Smooth muscle cell (in vitro differentiated cells): ENCODE results near the gene MICAL2. TPM values are rescaled to one million over a fixed set of nuclear protein-coding genes. Genes with fewer than 3 reads are reported as not detected.

Experiments
- DNase-seq: peaks from one replicate; lab custom pipeline; 2025; ENCODE audit not compliant: unreplicated experiment; lab: John Stamatoyannopoulos, UW
- H2AFZ ChIP-seq: fragments of 200-600 bp; sonication (generic); 2 replicates; pipeline ENCODE4 v1.6.0; 2016; ENCODE audit warnings: antibody characterized with exemption, low read depth, mild to moderate bottlenecking
- H3F3A ChIP-seq: fragments of 200-600 bp; sonication (generic); 2 replicates; pipeline ENCODE4 v1.6.0; 2017; ENCODE audit warnings: antibody characterized with exemption, low read depth
- H3K27ac ChIP-seq: fragments of 200-600 bp; sonication (generic); 2 replicates; pipeline ENCODE4 v1.5.1; 2016; ENCODE audit warnings: low read depth, mild to moderate bottlenecking
- H3K27me3 ChIP-seq: fragments of 200-600 bp; sonication (generic); 2 replicates; pipeline ENCODE4 v1.6.1; 2016; ENCODE audit warnings: low read depth, mild to moderate bottlenecking
- H3K36me3 ChIP-seq: fragments of 200-600 bp; sonication (generic); 2 replicates; pipeline ENCODE4 v1.5.1; 2016; ENCODE audit warnings: low read depth
- H3K4me1 ChIP-seq: fragments of 200-600 bp; sonication (generic); 2 replicates; pipeline ENCODE4 v1.5.1; 2016; ENCODE audit warnings: low read depth
- H3K4me2 ChIP-seq: fragments of 200-600 bp; sonication (generic); 2 replicates; pipeline ENCODE4 v1.6.0; 2016; ENCODE audit warnings: mild to moderate bottlenecking
- H3K4me3 ChIP-seq: fragments of 200-600 bp; sonication (generic); 2 replicates; pipeline ENCODE4 v1.5.1; 2016; ENCODE audit warnings: mild to moderate bottlenecking
- H3K79me2 ChIP-seq: fragments of 200-600 bp; sonication (generic); 2 replicates; pipeline ENCODE4 v1.6.0; 2016; ENCODE audit warnings: low read depth, mild to moderate bottlenecking
- H3K9ac ChIP-seq: fragments of 200-600 bp; sonication (generic); 2 replicates; pipeline ENCODE4 v1.6.0; 2016; ENCODE audit warnings: low read depth
- H3K9me3 ChIP-seq: fragments of 200-600 bp; sonication (generic); replicated peaks from 2 replicates; pipeline ENCODE4 v1.5.1; 2016; ENCODE audit warnings: low read depth
- H4K20me1 ChIP-seq: fragments of 200-600 bp; sonication (generic); 2 replicates; pipeline ENCODE4 v1.6.0; 2016; ENCODE audit warnings: low read depth
- CTCF ChIP-seq: fragments of 200-600 bp; sonication (generic); IDR thresholded peaks from 2 replicates; pipeline ENCODE4 v1.5.1; 2017; ENCODE audit warnings: borderline replicate concordance, mild to moderate bottlenecking, antibody characterized with exemption; ENCODE audit not compliant: insufficient read depth, poor library complexity, severe bottlenecking
- WGBS: methylation state at CpG from one replicate; pipeline ENCODE4 v1.1.7; 2016; ENCODE audit warnings: low lambda C conversion rate; 5-methylcytosine and 5-hydroxymethylcytosine counted together
- polyA plus RNA-seq: library from polyadenylated mRNA; unstranded; fragments of >200 nt; fragmentation: Nextera tagmentation; extraction: Ambion mirVana; gene quantifications from 2 replicates; pipeline ENCODE4 v1.2.1, GENCODE V29; 2016
- total RNA-seq: library from RNA; depleted of rRNA; stranded (reverse); fragments of >200 nt; gene quantifications from 2 replicates; pipeline ENCODE4 v1.2.3, GENCODE V29; 2014

Gene MICAL2
- total and polyA plus RNA-seq, 2 experiments from 2014 or later = 161 to 287 TPM

- Histone ChIP-seq H4K20me1 (peaks cover 29% of the 10 kb centered on the region), H3K79me2 (peaks cover 68% of the 10 kb centered on the region), H3K9me3 (no peaks in the 10 kb centered on the region), H3K4me3 (no peak overlapping the region), H3F3A (peaks cover 55% of the 10 kb centered on the region), H3K4me2 (peak overlapping the region; percentile 63), H3K27ac (peak overlapping the region; percentile 94), H2AFZ (no peak overlapping the region), H3K27me3 (no peaks in the 10 kb centered on the region), H3K36me3 (no peaks in the 10 kb centered on the region), H3K4me1 (peaks cover 49% of the 10 kb centered on the region), H3K9ac (peak overlapping the region; percentile 79)
- WGBS = 28% methylated on average over 4 of the region's 4 CpGs
- no peak for TF ChIP-seq CTCF
- DNase-seq = no peak
Observed at GRCh38 chr11:12123273-12123672, 12.9 kb downstream of the MICAL2 start.

DNA sequence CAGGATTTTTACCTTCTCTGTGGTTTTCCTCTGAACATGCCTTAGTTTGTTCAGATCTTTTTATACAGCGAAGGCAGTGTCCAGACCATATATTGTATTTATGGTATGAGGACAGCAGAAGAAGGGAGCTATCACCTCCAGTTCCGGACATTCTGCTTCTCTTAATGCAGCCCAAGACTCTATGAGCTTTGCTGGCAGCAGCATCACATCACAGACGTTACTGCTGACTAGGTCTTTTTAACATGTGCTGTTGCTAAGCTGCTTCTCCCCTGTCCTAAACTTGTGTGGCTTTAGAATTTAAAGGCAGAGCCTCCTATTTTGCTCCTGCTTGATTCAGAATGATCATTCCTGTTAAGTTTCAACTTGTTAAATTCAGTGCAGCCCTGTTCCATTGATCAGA lies 13.4 kb downstream of the MICAL2 start:
- peak overlapping the region; percentile 63 for H3K4me2 ChIP-seq
- peak overlapping the region; percentile 79 for H3K9ac ChIP-seq
- WGBS = 41% methylated on average over 3 of the region's 3 CpGs
- TF ChIP-seq CTCF = no peak
- peak overlapping the region; percentile 94 for H3K27ac ChIP-seq
- H3K79me2 ChIP-seq = peaks cover 68% of the 10 kb centered on the region
- no peak for DNase-seq
- peaks cover 46% of the 10 kb centered on the region for H3K4me1 ChIP-seq
- no peaks in the 10 kb centered on the region for H3K36me3 ChIP-seq
- H3K4me3 ChIP-seq = no peak overlapping the region
- H2AFZ ChIP-seq = no peak overlapping the region
- H4K20me1 ChIP-seq = peaks cover 33% of the 10 kb centered on the region
- peaks cover 52% of the 10 kb centered on the region for H3F3A ChIP-seq
- no peaks in the 10 kb centered on the region for H3K27me3 ChIP-seq
- no peaks in the 10 kb centered on the region for H3K9me3 ChIP-seq

DNA sequence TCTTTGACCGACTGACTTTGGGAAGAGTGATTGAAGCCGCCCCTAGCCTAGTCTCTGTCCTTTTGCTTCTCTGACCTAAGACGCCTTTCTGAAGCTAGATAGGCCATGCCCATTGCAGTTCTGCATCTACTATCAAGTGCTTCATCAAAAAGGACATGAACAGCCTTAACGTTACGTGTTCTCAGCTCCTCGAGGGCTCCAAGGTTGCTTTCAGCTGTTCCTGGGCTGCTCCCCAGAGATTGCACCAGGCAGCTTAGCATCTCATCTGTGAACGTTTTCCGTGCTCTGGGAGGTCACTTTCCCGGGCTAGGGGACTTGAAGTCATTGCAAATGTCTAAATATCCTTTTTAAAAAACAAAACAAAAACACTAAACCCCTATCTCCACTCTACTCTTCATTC lies 13.9 kb downstream of the MICAL2 start:
- no peaks in the 10 kb centered on the region for H3K9me3 ChIP-seq
- no peak for TF ChIP-seq CTCF
- peaks cover 68% of the 10 kb centered on the region for H3K79me2 ChIP-seq
- peak overlapping the region; percentile 94 for H3K27ac ChIP-seq
- peaks cover 28% of the 10 kb centered on the region for H4K20me1 ChIP-seq
- peak overlapping the region; percentile 63 for H3K4me2 ChIP-seq
- no peaks in the 10 kb centered on the region for H3K27me3 ChIP-seq
- WGBS = 91% methylated on average over 9 of the region's 9 CpGs
- H3K4me1 ChIP-seq = peaks cover 41% of the 10 kb centered on the region
- H3K4me3 ChIP-seq = no peak overlapping the region
- H3F3A ChIP-seq = peaks cover 49% of the 10 kb centered on the region
- H2AFZ ChIP-seq = no peak overlapping the region
- H3K36me3 ChIP-seq = no peaks in the 10 kb centered on the region
- no peak for DNase-seq
- H3K9ac ChIP-seq = peak overlapping the region; percentile 79

GRCh38 chr11:12125609-12126149 lies 15.3 kb downstream of the MICAL2 start:
- peak overlapping the region; percentile 94 for H3K27ac ChIP-seq
- H3K27me3 ChIP-seq = no peaks in the 10 kb centered on the region
- H3K9me3 ChIP-seq = no peaks in the 10 kb centered on the region
- H2AFZ ChIP-seq = no peak overlapping the region
- no peaks in the 10 kb centered on the region for H3K36me3 ChIP-seq
- peak overlapping the region; percentile 63 for H3K4me2 ChIP-seq
- H3K4me3 ChIP-seq = no peak overlapping the region
- no peak for TF ChIP-seq CTCF
- peak overlapping the region; percentile 79 for H3K9ac ChIP-seq
- 18% methylated on average over 4 of the region's 4 CpGs for WGBS
- peaks cover 31% of the 10 kb centered on the region for H4K20me1 ChIP-seq
- H3K79me2 ChIP-seq = peaks cover 68% of the 10 kb centered on the region
- DNase-seq = no peak
- H3K4me1 ChIP-seq = peaks cover 28% of the 10 kb centered on the region
- peaks cover 46% of the 10 kb centered on the region for H3F3A ChIP-seq
